RCC 7860 (cell line): ENCODE data around the gene SP4.
"Not testable (repeated sequence)": the region's sequence is repeated elsewhere in the genome, so short reads cannot be mapped to it uniquely, and the experiment has no call there.

Experiments
- DNase-seq: peaks from one replicate; pipeline ENCODE4 v3.0.0-alpha.2; 2015; ENCODE audit warnings: low spot score
- FAIRE-seq: peaks from 2 replicates; lab custom pipeline; 2012; peaks lifted over from hg19 to GRCh38; lab: Jason Lieb, UNC

Gene SP4

DNA sequence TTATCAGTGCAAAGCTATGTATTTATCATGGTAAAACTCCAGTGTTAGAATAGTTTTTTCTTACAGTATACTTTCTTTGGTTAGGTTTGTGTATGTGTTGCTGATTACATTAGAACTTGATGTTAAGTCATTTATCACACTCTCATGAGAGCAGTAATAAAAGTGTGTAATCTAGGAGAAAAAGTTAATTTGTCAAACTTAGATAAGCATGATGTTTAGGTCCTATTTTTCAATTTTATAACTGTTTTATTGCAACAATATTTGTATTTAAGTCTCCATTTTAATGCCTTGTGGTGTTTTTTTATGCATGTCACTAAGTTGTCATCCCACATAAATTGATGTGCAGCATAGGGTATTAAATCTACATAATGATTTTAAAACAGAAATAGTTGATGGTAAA, 86.2 kb downstream of the SP4 start:
- FAIRE-seq, result no peak
- no peak for DNase-seq

DNA sequence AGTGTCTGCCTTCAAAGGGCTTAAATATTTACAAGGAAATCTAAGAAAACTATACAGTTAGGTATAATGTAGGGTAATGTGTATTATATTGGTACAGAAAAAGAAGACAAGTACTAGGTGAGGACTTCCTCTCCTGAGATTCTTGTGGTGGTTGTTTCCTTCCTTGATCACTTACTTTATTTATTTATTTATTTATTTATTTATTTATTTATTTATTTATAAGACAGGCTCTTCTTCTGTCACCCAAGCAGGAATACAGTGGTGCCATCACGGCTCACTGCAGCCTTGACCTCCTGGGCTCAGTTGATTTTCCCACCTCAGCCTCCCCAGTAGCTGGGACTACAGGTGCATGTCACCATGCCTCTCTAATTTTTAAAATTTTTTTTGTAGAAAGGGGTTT, 96.8 kb downstream of the SP4 start:
- DNase-seq (no peak), FAIRE-seq (no peak)

DNA sequence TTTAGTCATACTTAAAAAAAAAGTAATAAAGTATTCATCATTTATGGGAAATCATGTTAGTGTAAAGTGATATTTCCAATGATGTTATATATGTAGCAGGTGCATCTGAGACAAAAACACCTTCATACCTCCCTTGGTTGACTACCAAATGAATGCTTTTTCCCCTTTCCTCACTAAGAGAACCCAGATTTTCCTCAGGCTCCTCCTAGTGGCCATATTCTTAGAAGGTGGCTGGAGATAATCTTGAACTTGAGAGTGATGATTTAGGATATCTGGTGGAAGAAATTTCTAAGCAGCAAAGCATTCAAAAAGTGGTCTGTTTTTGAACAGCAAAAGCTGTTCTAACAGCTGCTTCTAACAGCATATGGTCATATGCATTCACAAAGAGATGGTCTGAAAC, 98.1 kb downstream of the SP4 start:
- FAIRE-seq (no peak), DNase-seq (no peak)

DNA sequence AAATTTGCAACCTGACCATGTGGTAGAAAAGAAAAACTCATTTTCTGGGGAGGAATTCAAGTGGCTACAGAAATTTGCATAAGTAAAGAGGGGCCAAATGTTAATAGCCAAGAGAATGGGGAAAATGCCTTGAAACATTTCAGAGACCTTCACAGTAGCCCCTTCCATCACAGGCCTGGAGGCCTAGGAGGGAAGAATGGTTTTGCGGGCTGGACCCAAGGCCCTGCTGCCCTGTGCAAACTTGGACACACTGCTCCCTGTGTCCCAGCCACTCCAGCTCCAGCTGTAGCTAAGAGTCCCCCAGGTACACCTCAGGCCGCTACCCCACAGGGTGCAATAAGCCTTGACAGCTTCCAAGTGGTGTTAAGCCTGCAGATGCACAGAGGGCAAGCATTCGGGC, 98.6 kb downstream of the SP4 start:
- FAIRE-seq (no peak), DNase-seq (no peak)

DNA sequence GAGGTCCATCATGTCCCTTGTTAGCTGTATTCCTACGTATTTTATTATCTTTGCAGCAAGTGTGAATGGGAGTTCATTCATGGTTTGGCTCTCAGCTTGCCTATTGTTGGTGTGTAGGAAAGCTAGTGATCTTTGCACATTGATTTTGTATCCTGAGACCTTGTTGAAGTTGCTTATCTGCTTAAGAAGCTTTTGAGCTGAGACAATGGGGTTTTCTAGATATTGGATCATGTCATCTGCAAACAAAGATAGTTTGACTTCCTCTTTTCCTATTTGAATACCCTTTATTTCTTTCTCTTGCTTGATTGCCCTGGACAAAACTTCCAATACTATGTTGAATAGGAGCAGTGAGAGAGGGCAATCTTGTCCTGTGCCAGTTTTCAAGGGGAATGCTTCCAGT, 104.6 kb downstream of the SP4 start:
- not testable (repeated sequence) for FAIRE-seq, DNase-seq

DNA sequence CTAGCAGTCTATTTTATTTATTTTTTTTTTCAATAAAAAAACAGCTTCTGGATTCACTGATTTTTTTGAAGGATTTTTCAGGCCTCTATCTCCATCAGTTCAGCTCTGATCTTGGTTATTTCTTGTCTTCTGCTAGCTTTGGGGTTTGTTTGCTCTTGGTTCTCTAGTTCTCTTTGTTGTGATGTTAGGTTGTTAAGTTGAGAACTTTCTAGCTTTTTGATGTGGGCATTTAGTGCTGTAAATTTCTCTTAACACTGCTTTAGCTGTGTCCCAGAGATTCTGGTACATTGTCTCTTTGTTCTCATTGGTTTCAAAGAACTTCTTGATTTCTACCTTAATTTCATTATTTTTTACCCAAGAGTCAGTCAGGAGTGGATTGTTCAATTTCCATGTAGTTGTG, 105.8 kb downstream of the SP4 start:
- DNase-seq, FAIRE-seq: not testable (repeated sequence)

DNA sequence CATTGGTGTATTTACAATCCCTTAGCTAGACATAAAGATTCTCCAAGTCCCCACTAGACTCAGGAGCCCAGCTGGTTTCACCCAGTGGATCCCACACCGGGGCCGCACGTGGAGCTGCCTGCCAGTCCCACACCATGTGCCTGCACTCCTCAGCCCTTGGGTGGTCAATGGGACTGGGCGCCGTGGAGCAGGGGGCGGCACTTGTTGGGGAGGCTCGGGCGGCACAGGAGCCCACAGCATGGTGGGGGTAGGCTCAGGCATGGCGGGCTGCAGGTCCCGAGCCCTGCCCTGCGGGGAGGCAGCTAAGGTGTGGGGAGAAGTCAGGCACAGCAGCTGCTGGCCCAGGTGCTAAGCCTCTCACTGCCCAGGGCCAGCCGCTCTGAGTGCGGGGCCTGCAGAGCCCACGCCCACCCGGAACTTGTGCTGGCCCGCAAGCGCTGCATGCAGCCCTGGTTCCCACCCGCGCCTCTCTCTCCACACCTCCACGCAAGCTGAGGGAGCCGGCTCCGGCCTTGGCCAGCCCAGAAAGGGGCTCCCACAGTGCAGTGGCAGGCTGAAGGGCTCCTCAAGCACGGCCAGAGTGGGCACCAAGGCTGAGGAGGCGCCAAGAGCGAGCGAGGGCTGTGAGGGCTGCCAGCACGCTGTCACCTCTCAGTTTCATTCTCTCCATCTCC, 108.7 kb downstream of the SP4 start:
- FAIRE-seq, DNase-seq: not testable (repeated sequence)

DNA sequence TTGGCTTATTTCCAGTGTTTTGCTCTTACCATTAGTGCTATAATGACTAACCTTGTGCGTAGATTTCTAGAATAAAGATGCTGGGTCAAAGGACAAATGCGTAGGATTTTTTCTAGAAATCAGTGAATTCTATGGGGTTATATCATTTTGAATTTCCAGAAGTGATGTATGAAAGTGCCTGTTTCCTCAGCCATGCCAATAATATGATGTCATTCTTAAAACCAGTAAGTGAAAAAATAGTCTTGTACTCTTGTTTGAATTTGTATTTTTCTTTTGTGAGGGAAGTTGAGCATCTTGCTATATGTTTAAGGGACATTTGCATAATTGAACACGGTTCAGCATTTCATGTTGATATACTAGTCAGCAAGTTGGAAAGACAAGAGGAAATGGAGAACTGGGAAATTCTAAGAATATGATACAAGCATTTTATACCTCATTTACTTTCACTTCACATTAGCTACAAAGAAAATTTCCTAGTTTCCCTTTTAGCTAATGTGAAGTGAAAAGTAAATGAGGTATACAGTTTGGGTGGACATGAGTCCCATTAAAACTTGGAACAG, 111.1 kb downstream of the SP4 start:
- FAIRE-seq (no peak), DNase-seq (no peak)

DNA sequence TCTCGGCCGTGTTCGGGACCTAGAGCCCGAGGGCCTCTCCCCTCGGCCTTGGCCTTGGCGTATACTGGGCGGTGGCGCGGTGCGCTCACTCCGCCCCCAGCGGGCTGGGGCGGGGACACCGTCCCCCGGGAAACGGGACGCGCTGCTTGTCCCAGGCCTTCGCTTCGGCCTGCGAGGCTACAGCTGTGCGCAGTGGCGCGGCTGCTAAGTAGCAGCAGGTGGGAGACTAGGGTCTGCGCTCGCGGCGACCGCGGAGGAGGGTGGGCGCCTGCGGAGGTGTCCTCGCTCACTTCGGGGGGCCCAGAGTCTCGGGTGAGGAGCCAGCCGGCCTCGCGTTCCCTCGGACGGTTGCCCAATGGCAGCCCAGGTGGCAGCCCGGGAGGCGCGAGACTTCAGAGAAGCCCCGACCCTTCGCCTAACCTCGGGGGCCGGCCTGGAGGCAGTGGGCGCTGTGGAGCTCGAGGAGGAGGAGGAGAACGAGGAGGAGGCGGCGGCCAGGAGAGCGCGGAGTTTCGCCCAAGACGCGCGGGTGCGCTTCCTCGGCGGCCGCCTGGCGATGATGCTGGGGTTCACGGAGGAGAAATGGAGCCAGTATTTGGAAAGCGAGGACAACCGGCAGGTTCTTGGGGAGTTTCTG, 115.1 kb downstream of the SP4 start, which contains the start of gene DNAH11:
TSS of gene DNAH11 (plus strand) at position 149 of the 637 bp plus-strand sequence. CDS start at position 356, 207 bp downstream.
- FAIRE-seq (no peak), DNase-seq (no peak)

DNA sequence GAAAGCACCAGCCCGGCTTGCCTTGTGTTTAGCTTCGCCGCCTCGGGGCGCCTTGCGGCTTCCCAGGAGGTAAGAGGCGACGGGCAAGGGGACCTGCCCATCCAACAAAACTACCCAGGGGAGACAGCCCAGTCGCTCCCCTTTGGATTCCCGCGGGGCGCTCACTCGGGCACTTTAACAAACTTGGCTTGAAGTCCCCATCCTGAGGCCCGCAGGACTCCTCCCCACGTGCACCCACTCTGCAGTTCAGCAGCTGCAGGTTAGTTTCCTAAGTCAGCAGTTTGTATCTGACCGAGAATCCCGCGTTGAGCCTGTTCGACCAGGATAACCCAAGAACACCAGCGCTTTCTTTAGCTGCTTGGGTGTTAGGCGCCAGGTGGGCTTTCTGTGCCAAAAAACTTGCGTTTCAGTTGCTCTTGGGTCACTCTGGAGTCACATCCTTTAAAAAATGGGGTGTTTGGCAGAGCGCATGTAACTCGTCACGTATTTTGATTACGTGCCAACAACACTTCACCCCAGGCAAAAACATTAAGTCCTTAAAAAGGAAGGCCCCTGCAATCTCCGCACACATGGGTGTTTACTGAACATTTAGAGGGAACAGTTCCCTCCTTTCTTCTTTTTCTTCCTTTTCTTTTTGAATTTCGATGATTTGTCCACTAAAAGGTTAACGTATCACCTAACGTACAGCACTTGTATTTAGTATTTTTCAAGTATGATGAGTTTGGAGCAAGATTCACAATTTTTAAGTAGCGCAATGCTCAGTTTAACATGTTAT, 115.8 kb downstream of the SP4 start:
- no peak for FAIRE-seq
- DNase-seq, result no peak

DNA sequence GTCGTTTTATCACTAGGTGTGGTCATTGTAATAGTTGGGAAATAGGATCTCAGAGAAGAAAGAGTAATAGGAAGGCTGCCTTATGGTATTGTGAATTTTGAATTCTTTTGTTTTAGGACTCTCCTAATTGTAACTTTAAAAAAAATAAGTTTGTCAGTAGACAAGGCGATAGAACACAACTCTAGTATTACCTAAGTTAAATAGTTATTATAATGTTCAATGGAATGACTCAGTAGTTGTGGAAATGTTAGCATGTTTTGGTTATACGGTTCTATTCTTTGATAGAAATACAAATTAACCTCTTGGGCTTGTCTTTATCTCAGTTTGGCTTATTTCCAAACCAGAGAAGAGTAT, 116.4 kb downstream of the SP4 start:
- FAIRE-seq (no peak), DNase-seq (no peak)

DNA sequence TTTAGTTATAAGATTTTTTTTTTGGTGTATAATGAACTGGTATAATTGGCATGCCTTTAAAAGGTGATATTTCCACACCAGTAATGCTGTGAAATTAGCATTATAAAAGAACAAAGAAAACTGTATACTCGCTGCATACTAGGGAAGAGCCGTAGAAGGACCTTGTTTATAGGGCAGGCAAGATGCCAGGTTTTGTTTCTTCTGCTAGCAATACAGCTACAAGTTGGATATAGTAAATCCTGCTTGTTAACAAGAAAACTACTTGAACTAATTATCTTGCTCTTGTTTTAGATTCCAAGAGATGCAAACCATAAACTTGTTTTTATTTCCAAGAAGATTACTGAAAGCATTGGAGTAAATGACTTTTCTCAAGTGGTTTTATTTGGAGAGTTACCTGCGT, 116.8 kb downstream of the SP4 start:
- DNase-seq (no peak), FAIRE-seq (no peak)

DNA sequence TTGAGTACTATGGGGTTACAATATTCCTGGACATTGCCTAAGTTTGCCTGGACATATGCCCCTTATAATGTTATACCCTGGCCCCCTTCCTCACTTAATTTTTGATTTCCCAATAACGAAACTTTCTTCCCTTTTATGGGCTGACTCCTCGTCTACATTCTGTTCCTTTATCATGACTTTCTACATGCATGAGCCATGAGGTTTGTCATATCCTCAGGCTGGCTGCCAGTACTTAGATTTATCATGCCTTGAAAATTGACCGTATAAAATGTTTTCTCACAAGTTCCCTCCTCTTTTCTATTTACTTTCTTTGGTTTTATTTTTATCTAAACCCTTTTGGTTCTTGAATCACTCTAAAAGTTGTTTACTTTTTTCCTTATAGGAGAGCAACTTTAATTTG, 119.6 kb downstream of the SP4 start:
- DNase-seq, result no peak
- no peak for FAIRE-seq

DNA sequence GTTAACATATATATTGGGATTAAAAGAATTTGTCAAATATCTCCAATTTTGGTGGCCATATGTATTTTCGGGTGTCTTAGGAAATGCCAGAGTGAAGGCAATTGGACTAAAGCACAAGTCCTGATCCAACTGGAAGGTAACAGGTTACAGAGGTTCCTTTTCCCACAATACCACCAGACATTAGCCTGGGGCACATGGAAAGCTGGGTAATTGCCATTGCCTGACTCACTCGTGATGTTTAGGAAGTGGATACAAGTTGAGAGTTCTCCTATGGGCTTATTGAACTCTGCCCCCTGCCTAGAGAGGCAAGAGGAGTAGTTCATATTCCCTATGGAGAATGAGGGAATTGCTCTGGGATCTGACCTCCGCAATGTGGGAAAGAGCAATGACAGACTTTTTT, 120.6 kb downstream of the SP4 start:
- FAIRE-seq (no peak), DNase-seq (no peak)

DNA sequence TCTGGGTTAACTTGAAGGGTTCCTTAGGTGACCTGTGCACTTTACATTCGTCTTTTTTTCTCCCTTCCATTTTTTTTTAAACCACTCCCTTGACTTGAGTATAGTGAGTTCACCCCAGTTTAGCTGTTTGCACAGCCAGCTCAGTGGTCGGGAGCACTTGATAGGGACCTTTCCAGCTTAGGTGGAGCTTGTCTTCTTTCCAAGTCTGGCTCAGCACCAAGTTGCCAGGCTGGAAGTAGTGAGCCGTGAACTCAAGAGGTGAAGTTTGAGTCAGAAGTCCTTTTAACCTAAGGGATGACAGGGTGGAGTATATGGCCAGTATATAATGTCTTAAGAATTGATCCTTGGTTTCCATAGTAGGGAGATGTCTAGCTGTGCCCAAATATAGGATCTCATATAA, 122.2 kb downstream of the SP4 start:
- FAIRE-seq, result peak; percentile 84
- no peak for DNase-seq

DNA sequence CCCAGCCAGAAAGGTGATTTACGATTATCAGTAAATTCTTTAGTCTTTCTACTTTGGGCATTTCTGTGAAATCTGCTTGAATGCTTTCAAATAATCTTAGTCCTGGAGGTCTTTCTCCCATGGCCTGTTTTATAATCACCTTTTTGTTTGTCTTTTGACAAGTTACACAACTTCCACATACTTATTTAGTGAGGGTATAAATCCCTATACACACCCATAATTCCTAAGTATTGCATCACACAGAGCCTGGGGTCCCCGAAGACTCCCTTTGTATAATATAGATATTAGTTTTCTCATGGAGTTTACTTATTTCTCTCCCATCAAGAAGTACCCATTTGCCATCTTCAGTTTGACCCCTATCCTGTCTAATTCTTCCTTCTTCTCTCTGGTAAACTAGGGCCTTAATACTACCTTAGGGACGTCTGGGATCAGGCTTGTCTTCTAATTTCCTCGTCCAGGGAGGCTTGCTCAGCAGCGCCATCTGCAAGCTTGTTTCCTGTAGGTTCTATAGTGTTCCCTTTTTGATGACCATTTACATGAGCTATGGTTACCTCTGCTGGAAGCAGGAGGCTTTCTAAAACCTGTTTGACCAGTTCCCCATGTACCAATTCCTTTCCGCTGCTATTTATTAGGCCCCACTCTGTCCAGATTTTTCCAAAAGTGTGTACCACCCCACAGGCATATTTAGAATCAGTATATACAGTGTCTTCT, 123.1 kb downstream of the SP4 start:
- no peak for FAIRE-seq
- no peak for DNase-seq

DNA sequence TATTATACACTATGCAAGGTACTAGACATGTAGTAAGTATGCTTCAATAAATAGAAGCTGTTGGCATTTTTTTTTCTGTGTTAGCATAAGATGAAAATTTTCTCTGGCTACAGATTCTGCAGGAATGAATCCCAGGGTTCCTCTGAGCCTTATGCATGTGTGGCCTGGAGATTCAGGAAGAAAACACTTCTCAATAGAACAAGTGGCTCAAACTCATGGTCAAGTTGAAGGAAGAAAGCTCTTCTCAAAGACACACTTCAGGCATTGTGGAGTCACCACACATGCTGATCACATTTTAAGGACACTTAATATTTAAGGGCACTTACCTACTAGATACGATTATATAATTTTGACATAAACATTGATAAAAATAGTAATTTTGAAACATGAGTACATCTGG, 134.5 kb downstream of the SP4 start:
- FAIRE-seq (no peak), DNase-seq (no peak)
